Neutrophil (primary cell): ENCODE data around the gene JMJD6.
"Not testable (repeated sequence)": the region's sequence is repeated elsewhere in the genome, so short reads cannot be mapped to it uniquely, and the experiment has no call there.

Experiments used
- H3K27ac ChIP-seq: fragments of 200-600 bp; sonication (generic); 2 replicates; pipeline ENCODE4 v1.5.1; 2016; ENCODE audit warnings: mild to moderate bottlenecking, moderate library complexity
- H3K27me3 ChIP-seq: fragments of 200-600 bp; sonication (generic); 2 replicates; pipeline ENCODE4 v1.6.0; 2016; ENCODE audit warnings: mild to moderate bottlenecking
- H3K36me3 ChIP-seq: fragments of 200-600 bp; sonication (generic); 2 replicates; pipeline ENCODE4 v1.5.1; 2017
- H3K4me1 ChIP-seq, 2 experiments: fragments of 200-600 bp in 1 of 2; sonication (generic) in 1 of 2; 1 replicate in 1 of 2; 2 replicates in 1 of 2; pipeline versions ENCODE4 v1.5.1 to v1.6.1; 2013 to 2016; ENCODE audit warnings: low read depth in 1 of 2, low read length in 1 of 2, mild to moderate bottlenecking in 1 of 2, moderate library complexity in 1 of 2; ENCODE audit not compliant: control insufficient read depth in 1 of 2, insufficient read depth in 1 of 2
- H3K4me3 ChIP-seq, 2 experiments: fragments of 200-600 bp in 1 of 2; sonication (generic) in 1 of 2; 1 replicate in 1 of 2; 2 replicates in 1 of 2; pipeline ENCODE4 v1.5.1; 2013 to 2016; ENCODE audit warnings: low read depth in 1 of 2, low read length in 1 of 2, mild to moderate bottlenecking in 1 of 2, moderate library complexity in 1 of 2
- H3K9me3 ChIP-seq: fragments of 200-600 bp; sonication (generic); 2 replicates; pipeline ENCODE4 v1.5.1; 2016
- CTCF ChIP-seq: fragments of 200-600 bp; sonication (generic); IDR thresholded peaks from 2 replicates; pipeline ENCODE4 v1.5.1; 2016; ENCODE audit warnings: antibody characterized with exemption

Gene JMJD6

GRCh38 chr17:76727745-76728456 is 1.5 kb upstream of the JMJD6 start:
- Histone ChIP-seq H3K9me3 (no peaks in the 10 kb centered on the region), H3K4me3 (peak overlapping the region; percentile 94 to 95), H3K27ac (peak overlapping the region; percentile 91), H3K4me1 (peaks cover 32 to 57% of the 10 kb centered on the region in 2 experiments), H3K36me3 (peaks cover 38% of the 10 kb centered on the region), H3K27me3 (no peaks in the 10 kb centered on the region)
- no peak for TF ChIP-seq CTCF

- peaks cover 39% of the 10 kb centered on the region for H3K36me3 ChIP-seq
- H3K27ac ChIP-seq: peak within 1 kb of the TSS; percentile 91
- H3K4me1 ChIP-seq: peaks cover 33 to 51% of the 10 kb centered on the region in 2 experiments
- H3K27me3 ChIP-seq: no peaks in the 10 kb centered on the region
- TF ChIP-seq CTCF: peak; percentile 77
- H3K9me3 ChIP-seq: no peaks in the 10 kb centered on the region
- peak within 1 kb of the TSS; percentile 94 to 95 for H3K4me3 ChIP-seq
Measured at GRCh38 chr17:76726776-76727718, 641 bp upstream of the JMJD6 start, which contains the start of gene METTL23. TSS of gene METTL23 (plus strand) at chr17:76726839. CDS start at chr17:76729711, 2,872 bp downstream.

GRCh38 chr17:76725580-76726230 is 701 bp downstream of the JMJD6 start:
- TF ChIP-seq CTCF: no peak
- H3K27ac ChIP-seq: peak overlapping the region; percentile 91
- H3K4me3 ChIP-seq: peak overlapping the region; percentile 94 to 95
- H3K36me3 ChIP-seq: peaks cover 43% of the 10 kb centered on the region
- H3K9me3 ChIP-seq: no peaks in the 10 kb centered on the region
- no peaks in the 10 kb centered on the region for H3K27me3 ChIP-seq
- H3K4me1 ChIP-seq: peaks cover 33 to 44% of the 10 kb centered on the region in 2 experiments

- H3K4me3 ChIP-seq: no peak overlapping the region
- peak overlapping the region; percentile 91 for H3K27ac ChIP-seq
- no peaks in the 10 kb centered on the region for H3K27me3 ChIP-seq
- H3K9me3 ChIP-seq: no peaks in the 10 kb centered on the region
- no peak for TF ChIP-seq CTCF
- H3K36me3 ChIP-seq: peaks cover 62% of the 10 kb centered on the region
- peaks cover 33 to 42% of the 10 kb centered on the region in 2 experiments for H3K4me1 ChIP-seq
Measured at GRCh38 chr17:76723812-76724211, 2.6 kb downstream of the JMJD6 start.

GRCh38 chr17:76722977-76723376 is 3.4 kb downstream of the JMJD6 start:
- H3K36me3 ChIP-seq: peaks cover 70% of the 10 kb centered on the region
- peaks cover 32 to 39% of the 10 kb centered on the region in 2 experiments for H3K4me1 ChIP-seq
- H3K4me3 ChIP-seq, H3K9me3 ChIP-seq, H3K27me3 ChIP-seq: not testable (repeated sequence)
- H3K27ac ChIP-seq: peak overlapping the region; percentile 44
